BE2C (cell line): ENCODE results near the gene ANKS1A.

Source experiments
- DNase-seq: peaks from one replicate; pipeline ENCODE4 v3.0.0-alpha.2; 2020
- H3K27me3 ChIP-seq: fragments of 250-450 bp; sonication (Bioruptor Pico); 2 replicates; pipeline ENCODE4 v1.5.1; 2020; ENCODE audit warnings: mild to moderate bottlenecking
- H3K36me3 ChIP-seq: fragments of 250-450 bp; sonication (Bioruptor Pico); 2 replicates; pipeline ENCODE4 v1.5.1; 2020; ENCODE audit warnings: mild to moderate bottlenecking
- H3K4me1 ChIP-seq: fragments of 250-450 bp; sonication (Bioruptor Pico); 2 replicates; pipeline ENCODE4 v1.5.1; 2020
- H3K4me3 ChIP-seq: 2 replicates; pipeline ENCODE4 v1.5.1; 2011; ENCODE audit warnings: low read depth, low read length
- H3K9me3 ChIP-seq: fragments of 250-450 bp; sonication (Bioruptor Pico); 2 replicates; pipeline ENCODE4 v1.5.1; 2020
- CTCF ChIP-seq: IDR thresholded peaks from 2 replicates; pipeline ENCODE4 v1.5.1; 2012; ENCODE audit warnings: mild to moderate bottlenecking, low read depth, low read length

Gene ANKS1A

GRCh38 chr6:35068206-35068605 lies 179.2 kb downstream of the ANKS1A start:
- no peak for DNase-seq
- no peaks in the 10 kb centered on the region for H3K9me3 ChIP-seq
- no peaks in the 10 kb centered on the region for H3K27me3 ChIP-seq
- TF ChIP-seq CTCF: no peak
- no peaks in the 10 kb centered on the region for H3K4me1 ChIP-seq
- H3K36me3 ChIP-seq: no peaks in the 10 kb centered on the region
- no peak overlapping the region for H3K4me3 ChIP-seq

- no peaks in the 10 kb centered on the region for H3K9me3 ChIP-seq
- H3K27me3 ChIP-seq: no peaks in the 10 kb centered on the region
- no peak for DNase-seq
- no peak overlapping the region for H3K4me3 ChIP-seq
- no peaks in the 10 kb centered on the region for H3K36me3 ChIP-seq
- TF ChIP-seq CTCF: no peak
- no peaks in the 10 kb centered on the region for H3K4me1 ChIP-seq
Observed at GRCh38 chr6:35068644-35069043, 179.6 kb downstream of the ANKS1A start.

- DNase-seq: no peak
Observed at GRCh38 chr6:35069262-35069661, 180.2 kb downstream of the ANKS1A start.

GRCh38 chr6:35070111-35070510 lies 181.1 kb downstream of the ANKS1A start:
- Histone ChIP-seq H3K36me3 (no peaks in the 10 kb centered on the region), H3K27me3 (no peaks in the 10 kb centered on the region), H3K4me1 (no peaks in the 10 kb centered on the region), H3K4me3 (no peak overlapping the region), H3K9me3 (no peaks in the 10 kb centered on the region)
- no peak for DNase-seq
- TF ChIP-seq CTCF: no peak

More at GRCh38 chr6:35069262-35069661, 180.2 kb downstream of the ANKS1A start:
- Histone ChIP-seq H3K36me3 (no peaks in the 10 kb centered on the region), H3K27me3 (no peaks in the 10 kb centered on the region), H3K4me1 (no peaks in the 10 kb centered on the region), H3K9me3 (no peaks in the 10 kb centered on the region), H3K4me3 (no peak overlapping the region)
- no peak for TF ChIP-seq CTCF

GRCh38 chr6:35071347-35071994 lies 182.4 kb downstream of the ANKS1A start:
- Histone ChIP-seq H3K27me3 (no peaks in the 10 kb centered on the region), H3K4me3 (no peak overlapping the region), H3K36me3 (no peaks in the 10 kb centered on the region), H3K4me1 (no peaks in the 10 kb centered on the region), H3K9me3 (no peaks in the 10 kb centered on the region)
- TF ChIP-seq CTCF: no peak
- DNase-seq: no peak

- no peak for DNase-seq
- H3K36me3 ChIP-seq: no peaks in the 10 kb centered on the region
- no peak overlapping the region for H3K4me3 ChIP-seq
- H3K9me3 ChIP-seq: no peaks in the 10 kb centered on the region
- no peak for TF ChIP-seq CTCF
- H3K4me1 ChIP-seq: no peaks in the 10 kb centered on the region
- no peaks in the 10 kb centered on the region for H3K27me3 ChIP-seq
Observed at GRCh38 chr6:35072051-35072697, 183.1 kb downstream of the ANKS1A start.
